ENCODE results near the gene SRPX. TPM values are rescaled to one million over a fixed set of nuclear protein-coding genes. Genes with fewer than 3 reads are reported as not detected.
A peak's percentile ranks its signal among the peaks of the same experiment; 100 is the strongest.

SRPX gene
- total RNA-seq, 2 experiments from 2014 or later = 0.25 to 0.63 TPM

- Mint-ChIP-seq H3K27ac (no peak overlapping the region), H3K9me3 (no peaks in the 10 kb centered on the region), H3K27me3 (no peaks in the 10 kb centered on the region), H3K4me3 (no peak overlapping the region), H3K36me3 (ENCODE audit: low read depth) (no peaks in the 10 kb centered on the region), H3K4me1 (peaks cover 9% of the 10 kb centered on the region)
- POLR2A ChIA-PET = no interaction called here
- CTCF ChIA-PET = no interaction called here
- DNase-seq = no peak
Measured at GRCh38 chrX:38108364-38108763, 112.3 kb downstream of the SRPX start.

DNA sequence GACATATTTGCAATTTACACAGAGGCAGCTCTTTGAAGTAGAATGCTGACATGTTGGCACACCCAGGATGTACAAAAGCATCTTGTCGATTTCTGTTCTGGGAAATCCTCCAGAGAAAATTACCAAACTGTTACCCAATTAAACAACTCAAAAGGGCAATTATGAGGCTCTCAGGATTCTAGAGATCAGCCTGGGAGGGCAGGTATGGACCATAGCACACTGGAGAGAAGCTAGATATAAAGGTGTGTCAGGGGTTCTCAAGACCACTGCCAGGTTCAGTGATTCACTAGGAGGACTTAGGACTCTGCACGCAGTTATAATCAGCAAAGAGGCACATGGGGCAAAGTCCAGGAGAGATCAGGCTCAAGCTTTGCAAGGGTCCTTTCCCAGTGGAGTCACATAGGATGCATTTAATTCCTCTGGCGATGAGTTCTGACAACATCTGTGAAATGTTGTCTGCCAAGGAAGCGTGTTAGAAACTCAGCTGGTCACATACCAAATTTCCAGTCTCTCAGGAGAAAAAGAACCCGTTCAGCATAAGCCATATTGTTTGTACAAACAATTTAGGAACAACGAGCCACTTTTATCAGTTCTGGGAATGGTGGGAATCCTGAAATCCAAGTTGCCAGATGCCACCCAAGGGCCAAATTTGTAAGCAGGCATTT is 113.5 kb downstream of the SRPX start:
- POLR2A ChIA-PET = no interaction called here
- no peaks in the 10 kb centered on the region for H3K27me3 Mint-ChIP-seq
- no peaks in the 10 kb centered on the region for H3K36me3 Mint-ChIP-seq (ENCODE audit: low read depth)
- no peak overlapping the region for H3K4me3 Mint-ChIP-seq
- DNase-seq = no peak
- no peaks in the 10 kb centered on the region for H3K9me3 Mint-ChIP-seq
- CTCF ChIA-PET = no interaction called here
- H3K4me1 Mint-ChIP-seq = peaks cover 14% of the 10 kb centered on the region
- H3K27ac Mint-ChIP-seq = no peak overlapping the region

GRCh38 chrX:38105216-38105725 is 115.4 kb downstream of the SRPX start:
- H3K27me3 Mint-ChIP-seq = no peaks in the 10 kb centered on the region
- H3K9me3 Mint-ChIP-seq = no peaks in the 10 kb centered on the region
- peaks cover 14% of the 10 kb centered on the region for H3K4me1 Mint-ChIP-seq
- DNase-seq = no peak
- H3K4me3 Mint-ChIP-seq = no peak overlapping the region
- POLR2A ChIA-PET = no interaction called here
- CTCF ChIA-PET = no interaction called here
- H3K27ac Mint-ChIP-seq = no peak overlapping the region
- H3K36me3 Mint-ChIP-seq (ENCODE audit: low read depth) = no peaks in the 10 kb centered on the region

DNA sequence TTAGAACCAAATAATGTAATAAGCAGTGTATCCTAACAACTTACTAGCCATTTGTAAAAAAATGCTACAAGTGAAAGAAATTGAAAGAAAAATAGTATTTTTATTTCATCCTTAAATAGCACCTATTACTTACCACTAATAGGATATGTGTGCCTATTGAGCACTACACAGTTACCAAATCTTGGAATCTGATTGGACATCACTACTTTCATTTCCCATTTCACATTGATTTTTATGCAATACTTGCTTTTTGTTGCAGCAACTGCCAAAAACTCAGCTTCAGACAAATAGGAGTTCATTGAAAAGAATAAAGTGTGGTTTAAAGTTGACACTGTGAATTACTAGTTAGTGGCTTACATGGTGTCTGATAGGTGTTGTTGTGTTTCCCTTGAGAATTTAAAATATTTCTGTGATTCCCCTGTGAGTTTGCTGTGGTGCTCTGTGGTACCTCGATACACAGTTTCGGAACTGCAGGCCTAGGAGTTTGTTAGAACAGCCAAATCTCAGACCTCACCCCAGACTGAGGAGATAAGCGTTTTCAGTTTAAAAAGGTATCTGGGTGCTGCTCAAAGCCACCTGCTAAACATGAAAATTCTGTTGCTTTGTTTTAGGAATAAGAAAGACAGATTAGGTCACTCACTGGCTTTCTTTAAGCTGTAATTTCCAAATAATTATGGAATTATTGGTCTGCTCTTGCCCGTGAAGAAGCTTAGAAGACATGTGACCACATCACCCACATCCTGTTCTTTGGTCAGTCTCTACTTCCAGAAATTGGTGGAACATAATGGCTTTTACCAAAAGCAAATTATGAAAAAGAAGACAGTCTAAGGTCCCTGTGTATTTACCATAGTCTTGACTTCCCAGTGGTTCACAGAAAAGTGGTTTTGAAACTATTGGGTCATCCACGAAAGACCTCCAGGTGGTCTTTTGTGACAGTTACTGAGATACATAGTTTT is 116.5 kb downstream of the SRPX start:
- ChIA-PET CTCF (no interaction called here), POLR2A (no interaction called here)
- no peaks in the 10 kb centered on the region for H3K9me3 Mint-ChIP-seq
- H3K27me3 Mint-ChIP-seq = no peaks in the 10 kb centered on the region
- H3K4me1 Mint-ChIP-seq = peaks cover 14% of the 10 kb centered on the region
- no peaks in the 10 kb centered on the region for H3K36me3 Mint-ChIP-seq (ENCODE audit: low read depth)
- no peak for DNase-seq
- peak overlapping the region; percentile 31 for H3K27ac Mint-ChIP-seq
- no peak overlapping the region for H3K4me3 Mint-ChIP-seq

DNA sequence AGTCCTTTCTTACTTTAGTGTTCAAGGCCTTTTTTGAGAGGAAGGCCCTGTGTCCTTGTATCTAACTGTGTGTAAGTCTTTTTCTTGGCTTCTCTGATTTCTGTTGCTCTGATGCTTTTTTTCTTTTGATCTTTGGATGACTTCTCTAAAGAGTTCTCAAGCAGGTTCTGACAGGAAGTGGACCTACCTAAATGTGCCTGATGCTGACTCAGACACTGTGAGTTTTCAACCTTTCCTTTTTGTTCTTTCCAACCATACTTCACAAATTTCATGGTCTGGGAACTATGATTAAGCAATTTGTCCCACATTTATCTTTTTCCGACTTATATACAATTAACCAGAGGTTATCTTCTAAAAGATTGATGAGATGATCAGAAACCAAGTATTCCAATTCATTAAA is 117.8 kb downstream of the SRPX start:
- CTCF ChIA-PET = no interaction called here
- no peak for DNase-seq
- Mint-ChIP-seq H3K27me3 (no peaks in the 10 kb centered on the region), H3K4me3 (no peak overlapping the region), H3K9me3 (no peaks in the 10 kb centered on the region), H3K4me1 (peaks cover 14% of the 10 kb centered on the region), H3K27ac (no peak overlapping the region), H3K36me3 (ENCODE audit: low read depth) (no peaks in the 10 kb centered on the region)
- POLR2A ChIA-PET = no interaction called here

DNA sequence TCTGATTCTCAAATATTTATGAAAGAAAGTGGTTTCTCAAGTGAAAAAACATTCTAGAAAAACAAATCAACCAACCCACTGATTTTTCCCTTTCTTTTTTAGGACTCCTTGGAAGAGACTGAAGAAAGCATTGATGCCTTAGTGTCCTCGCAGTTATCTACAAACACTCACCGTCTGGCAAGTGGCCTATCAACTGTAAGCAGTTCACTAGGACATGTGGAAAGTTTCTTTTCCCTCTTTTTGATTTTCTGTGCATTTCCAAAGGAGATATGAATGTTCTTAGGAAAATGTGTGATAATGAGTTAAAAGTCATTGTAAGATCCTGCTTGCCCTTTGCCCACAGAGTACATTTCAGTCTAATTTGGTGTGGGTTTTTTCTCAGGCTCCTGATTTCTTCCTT is 118.4 kb downstream of the SRPX start:
- no peaks in the 10 kb centered on the region for H3K36me3 Mint-ChIP-seq (ENCODE audit: low read depth)
- DNase-seq = no peak
- no peak overlapping the region for H3K27ac Mint-ChIP-seq
- ChIA-PET POLR2A (no interaction called here), CTCF (no interaction called here)
- H3K9me3 Mint-ChIP-seq = no peaks in the 10 kb centered on the region
- H3K4me1 Mint-ChIP-seq = peaks cover 14% of the 10 kb centered on the region
- no peak overlapping the region for H3K4me3 Mint-ChIP-seq
- no peaks in the 10 kb centered on the region for H3K27me3 Mint-ChIP-seq

- CTCF ChIA-PET = no interaction called here
Measured at GRCh38 chrX:38099688-38100087, 121.0 kb downstream of the SRPX start.

More at GRCh38 chrX:38099688-38100087, 121.0 kb downstream of the SRPX start:
- POLR2A ChIA-PET = no interaction called here
- H3K27me3 Mint-ChIP-seq = no peaks in the 10 kb centered on the region
- DNase-seq = no peak
- peaks cover 16% of the 10 kb centered on the region for H3K4me1 Mint-ChIP-seq
- H3K36me3 Mint-ChIP-seq (ENCODE audit: low read depth) = no peaks in the 10 kb centered on the region
- no peaks in the 10 kb centered on the region for H3K9me3 Mint-ChIP-seq
- H3K27ac Mint-ChIP-seq = no peak overlapping the region
- no peak overlapping the region for H3K4me3 Mint-ChIP-seq

Other genes starting within 250 kb of the SRPX start
- not detected for gene SYTL5, start 214.3 kb downstream of the SRPX start, total RNA-seq
- gene RPGR, start 106.6 kb upstream of the SRPX start, total RNA-seq = 1 to 10 TPM; 4.5 to 5.9 TPM
- not detected for gene OTC, start 131.7 kb upstream of the SRPX start, total RNA-seq